Measurements from ENCODE around the gene TPST2. TPM values are rescaled to one million over a fixed set of nuclear protein-coding genes. Genes with fewer than 3 reads are reported as not detected.

The TPST2 gene
- total and polyA plus RNA-seq, 2 of the 4 experiments (the other 2 are of a cell fraction) = 42.5 to 63.6 TPM

GRCh38 chr22:26514419-26515161, 75.3 kb downstream of the TPST2 start:
- no peak overlapping the region for H3K4ac ChIP-seq (ENCODE audit: low read depth, low read length)
- H3K4me2 ChIP-seq (ENCODE audit: low read depth, low read length) = no peak overlapping the region
- H2BK120ac ChIP-seq (ENCODE audit: low read depth, low read length) = no peak overlapping the region
- no CpG with 5 or more reads among the region's 12 CpGs for WGBS, 2 experiments (ENCODE audit: extremely low coverage in 2 of 2, insufficient read length in 1 of 2)
- no peak overlapping the region for H3K14ac ChIP-seq (replicated peaks; ENCODE audit: low read depth, low read length)
- H4K5ac ChIP-seq (ENCODE audit: low read depth, low read length) = no peak overlapping the region; the same call in 1 of the 2 replicates
- peaks cover 3% of the 10 kb centered on the region; the same call in 1 of the 2 replicates for H4K20me1 ChIP-seq (ENCODE audit: insufficient read depth, low read length)
- H2BK5ac ChIP-seq (ENCODE audit: low read depth, low read length, poor library complexity, severe bottlenecking) = no peak overlapping the region
- no peak overlapping the region for H3K4me3 ChIP-seq (ENCODE audit: insufficient read depth, low read depth, low read length)
- no peak overlapping the region for H4K91ac ChIP-seq (ENCODE audit: insufficient read depth, low read depth, low read length)
- H2AK5ac ChIP-seq (ENCODE audit: low read depth, low read length) = no peak overlapping the region
- peaks cover 26 to 34% of the 10 kb centered on the region in 2 experiments for H3K79me1 ChIP-seq (ENCODE audit: low read depth in 1 of 2, low read length in 2 of 2)
- H2AFZ ChIP-seq (replicated peaks; ENCODE audit: low read length, poor library complexity) = no peak overlapping the region
- H3K27me3 ChIP-seq (ENCODE audit: control insufficient read depth, insufficient read depth, low read length) = no peaks in the 10 kb centered on the region
- no peak for ATAC-seq (ENCODE audit: low read depth)
- H2AK9ac ChIP-seq (replicated peaks; ENCODE audit: low read depth, low read length, poor library complexity) = no peak overlapping the region
- no TSS peak for BruUV-seq (replicated peaks)
- H3K27ac ChIP-seq (ENCODE audit: insufficient read depth, low read length) = no peak overlapping the region
- H3K9ac ChIP-seq (ENCODE audit: low read depth, low read length) = no peak overlapping the region
- peaks cover 2% of the 10 kb centered on the region for H3K4me1 ChIP-seq (ENCODE audit: control insufficient read depth, insufficient read depth, low read length)
- H3K56ac ChIP-seq (ENCODE audit: extremely low read depth, insufficient read depth, low read length) = no peak overlapping the region
- TF ChIP-seq RCOR1 (IDR thresholded peaks at IDR 0.05; ENCODE audit: insufficient replicate concordance, low read length) = no peak
- TF ChIP-seq, protein P1, sequence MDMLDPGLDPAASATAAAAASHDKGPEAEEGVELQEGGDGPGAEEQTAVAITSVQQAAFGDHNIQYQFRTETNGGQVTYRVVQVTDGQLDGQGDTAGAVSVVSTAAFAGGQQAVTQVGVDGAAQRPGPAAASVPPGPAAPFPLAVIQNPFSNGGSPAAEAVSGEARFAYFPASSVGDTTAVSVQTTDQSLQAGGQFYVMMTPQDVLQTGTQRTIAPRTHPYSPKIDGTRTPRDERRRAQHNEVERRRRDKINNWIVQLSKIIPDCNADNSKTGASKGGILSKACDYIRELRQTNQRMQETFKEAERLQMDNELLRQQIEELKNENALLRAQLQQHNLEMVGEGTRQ (IDR thresholded peaks at IDR 0.05; ENCODE audit: low read depth, low read length) = no peak
- intact Hi-C loops (cut with micrococcal nuclease) (loop anchor here (5.0 kb wide), 1 partner anchor 73 kb away; no protein-coding TSS in a partner anchor), dilution Hi-C loops (cut with HindIII; ENCODE audit: low sequenced_read_pairs, unreplicated experiment) (no loop called here), in situ Hi-C loops (cut with MboI; ENCODE audit: low sequenced_read_pairs) (no loop called here)
- H4K8ac ChIP-seq (ENCODE audit: low read depth in 2 of 2, low read length in 2 of 2) = peak overlapping the region in 1 of 2 experiments; percentile 12; a peak in 1 of 4 replicates
- ChIA-PET POLR2A (ENCODE audit: unreplicated experiment) (no interaction called here), CTCF (no interaction called here)
- H3K9me3 ChIP-seq (ENCODE audit: control insufficient read depth, insufficient read depth, low read length) = no peaks in the 10 kb centered on the region
- no peak overlapping the region for H2BK20ac ChIP-seq (ENCODE audit: low read depth, low read length)
- H3K9me1 ChIP-seq (ENCODE audit: insufficient read depth, low read length) = peaks cover 2% of the 10 kb centered on the region
- no peak overlapping the region for H3K18ac ChIP-seq (ENCODE audit: low read depth, low read length)
- peaks cover 5% of the 10 kb centered on the region for H3K36me3 ChIP-seq (ENCODE audit: control insufficient read depth, insufficient read depth, low read length)
- no peak overlapping the region for H3K23ac ChIP-seq (ENCODE audit: low read depth, low read length)
- DNase-seq = no peak
- no peak overlapping the region for H2BK15ac ChIP-seq (ENCODE audit: low read depth, low read length)
